Measurements from ENCODE around the gene HAX1.

HAX1 gene

DNA sequence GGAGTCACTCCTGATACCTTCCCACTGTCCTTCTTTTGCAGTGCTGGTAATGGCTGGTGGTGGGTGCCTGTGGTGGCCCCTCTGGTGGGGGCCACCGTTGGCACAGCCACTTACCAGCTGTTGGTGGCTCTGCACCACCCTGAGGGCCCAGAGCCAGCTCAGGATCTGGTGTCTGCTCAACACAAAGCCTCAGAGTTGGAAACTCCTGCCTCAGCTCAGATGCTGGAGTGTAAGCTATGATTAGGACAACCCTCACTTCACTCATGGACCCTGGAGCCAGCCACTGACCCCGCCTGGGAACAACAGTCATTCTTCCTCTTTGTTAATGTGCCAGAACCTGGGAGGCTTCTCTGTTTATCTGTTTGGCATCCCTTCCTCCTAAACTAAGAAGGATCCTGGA lies 51.8 kb downstream of the HAX1 start:
- intact Hi-C loops (cut with DNase I), result loop anchor here (10.0 kb wide), 1 partner anchor 81 kb away; the partner anchor contains the start of gene IL6R
- peak in 1 of 10 donors; percentile 31 for DNase-seq

GRCh38 chr1:154324669-154325582 lies 52.5 kb downstream of the HAX1 start, which contains the start of gene ATP8B2:
Gene ATP8B2, plus strand, starts transcription at chr1:154325525. Its CDS starts 2,617 bp downstream, at chr1:154328142.
- intact Hi-C loops (cut with DNase I), result loop anchor here (10.0 kb wide), 1 partner anchor 80 kb away; the partner anchor contains the start of gene IL6R
- peak; percentile 65 to 96 (median 82) for DNase-seq

All from posterior cingulate gyrus (tissue), 11 donors.